UCSD-AML1 (cell line): ENCODE data around the gene COA8.

Experiments used
- DNase-seq: peaks from one replicate; lab custom pipeline; 2025; ENCODE audit not compliant: unreplicated experiment; lab: John Stamatoyannopoulos, UW

The COA8 gene

DNA sequence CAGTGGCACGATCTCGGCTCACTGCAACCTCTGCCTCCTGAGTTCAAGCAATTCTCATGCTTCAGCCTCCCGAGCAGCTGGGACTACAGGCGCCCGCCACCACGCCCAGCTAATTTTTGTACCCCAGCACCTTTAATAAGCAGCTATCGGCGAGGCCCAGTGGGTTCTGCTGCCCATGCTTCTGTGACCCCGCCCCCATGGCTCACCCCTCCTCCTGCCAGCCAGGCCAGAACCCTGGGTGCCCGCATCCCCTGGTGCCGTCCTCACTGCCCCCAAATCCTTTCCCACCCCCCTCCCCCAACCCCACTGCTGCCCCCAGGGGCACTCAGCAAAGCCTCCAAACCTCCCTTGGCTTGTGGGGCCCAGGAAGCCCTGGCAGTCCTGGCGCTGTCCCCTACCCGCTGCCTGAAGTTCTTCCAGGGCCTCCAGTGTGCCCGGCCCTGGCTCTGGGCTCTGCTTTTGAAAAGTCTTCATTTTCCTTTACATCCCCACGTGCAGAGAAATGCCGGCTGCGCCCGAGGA, 14.8 kb upstream of the COA8 start:
- no peak for DNase-seq

DNA sequence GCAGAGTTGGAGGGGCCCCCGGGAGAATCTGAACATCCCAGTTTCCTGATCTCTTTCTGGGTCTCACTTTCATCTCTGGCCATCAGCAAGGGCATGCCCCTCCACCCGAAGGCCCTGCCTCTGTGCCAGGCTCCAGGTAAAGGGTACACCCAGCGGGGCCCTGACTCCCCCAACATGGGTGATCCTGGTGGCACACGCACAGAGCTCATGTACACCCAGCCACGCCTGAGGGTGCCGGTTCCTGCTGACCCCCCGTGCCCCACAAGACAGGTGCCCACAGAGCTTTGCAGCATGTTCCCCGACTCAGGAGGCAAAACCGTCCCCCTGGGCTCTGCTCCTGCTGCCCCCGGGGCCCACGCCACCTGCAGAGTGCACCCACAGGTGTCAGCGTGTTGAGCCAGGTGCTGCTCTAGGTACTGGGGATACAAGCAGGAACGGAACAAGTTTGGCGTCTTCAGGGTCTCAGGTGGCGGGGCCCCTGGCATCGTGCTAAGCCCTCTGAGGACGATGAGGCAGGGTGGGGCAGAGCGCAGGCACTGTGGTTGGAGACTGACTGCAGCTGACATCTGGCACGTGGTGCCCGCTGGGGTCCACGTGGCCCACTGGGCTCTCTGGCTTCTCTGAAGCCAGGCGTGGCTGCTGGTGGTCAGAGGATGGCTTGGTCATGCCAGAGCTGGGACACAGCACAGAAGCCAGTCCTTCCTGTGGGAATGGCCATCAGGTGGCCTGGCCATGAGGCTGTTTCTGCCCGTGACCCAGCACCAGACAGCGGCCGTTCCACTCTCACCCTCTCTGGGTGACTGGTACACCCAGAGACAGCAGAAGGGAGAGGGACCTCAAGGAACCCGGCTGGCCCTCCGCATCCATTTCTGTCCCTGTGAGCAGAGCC, 14.1 kb upstream of the COA8 start:
- no peak for DNase-seq

DNA sequence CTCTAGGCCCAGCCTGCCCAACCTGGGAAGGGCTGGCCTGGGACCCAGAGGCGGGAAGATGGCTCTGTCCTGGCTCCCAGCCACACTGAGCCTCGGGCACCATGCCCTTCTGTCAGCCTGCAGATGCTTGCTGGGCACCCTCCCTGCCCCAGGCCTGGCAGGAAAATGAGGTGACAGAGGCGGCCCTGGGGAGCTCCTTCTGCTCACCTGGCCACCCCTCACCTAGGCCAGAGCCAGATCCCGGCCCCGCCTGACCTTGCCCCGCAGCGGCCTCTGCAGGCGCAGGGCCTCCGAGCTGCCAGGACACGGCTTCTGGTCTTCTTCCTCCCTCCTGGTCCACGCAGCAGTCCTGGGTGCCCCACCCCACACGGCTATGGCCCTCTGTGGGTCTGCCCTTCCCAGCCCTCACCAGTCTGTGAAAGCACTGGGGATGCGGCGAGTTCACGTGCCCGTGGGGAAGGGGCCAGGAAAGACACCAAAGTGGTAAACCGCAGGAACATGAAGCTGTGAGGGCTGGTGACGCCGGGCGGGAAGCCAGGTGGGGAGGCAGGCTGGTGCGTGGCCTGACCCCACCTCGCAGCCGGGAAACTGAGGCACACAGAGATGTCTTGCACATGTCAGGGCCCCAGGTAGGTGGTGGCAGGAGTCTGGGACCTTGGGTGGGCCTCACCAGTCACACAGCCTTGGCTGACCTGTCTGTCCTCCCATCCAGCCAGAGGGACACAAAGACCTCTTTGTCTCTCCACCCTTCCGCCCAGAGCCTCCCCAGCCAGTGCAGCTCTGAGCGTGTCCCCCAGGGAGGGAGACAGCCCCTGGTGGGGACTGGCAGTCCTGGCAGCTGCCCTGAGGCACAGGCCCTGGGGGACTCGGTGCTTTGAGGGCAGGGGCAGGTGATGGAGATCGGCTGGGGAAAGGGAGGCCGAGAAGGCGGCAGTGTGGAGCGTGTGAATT, 13.1 kb upstream of the COA8 start:
- DNase-seq, result no peak

DNA sequence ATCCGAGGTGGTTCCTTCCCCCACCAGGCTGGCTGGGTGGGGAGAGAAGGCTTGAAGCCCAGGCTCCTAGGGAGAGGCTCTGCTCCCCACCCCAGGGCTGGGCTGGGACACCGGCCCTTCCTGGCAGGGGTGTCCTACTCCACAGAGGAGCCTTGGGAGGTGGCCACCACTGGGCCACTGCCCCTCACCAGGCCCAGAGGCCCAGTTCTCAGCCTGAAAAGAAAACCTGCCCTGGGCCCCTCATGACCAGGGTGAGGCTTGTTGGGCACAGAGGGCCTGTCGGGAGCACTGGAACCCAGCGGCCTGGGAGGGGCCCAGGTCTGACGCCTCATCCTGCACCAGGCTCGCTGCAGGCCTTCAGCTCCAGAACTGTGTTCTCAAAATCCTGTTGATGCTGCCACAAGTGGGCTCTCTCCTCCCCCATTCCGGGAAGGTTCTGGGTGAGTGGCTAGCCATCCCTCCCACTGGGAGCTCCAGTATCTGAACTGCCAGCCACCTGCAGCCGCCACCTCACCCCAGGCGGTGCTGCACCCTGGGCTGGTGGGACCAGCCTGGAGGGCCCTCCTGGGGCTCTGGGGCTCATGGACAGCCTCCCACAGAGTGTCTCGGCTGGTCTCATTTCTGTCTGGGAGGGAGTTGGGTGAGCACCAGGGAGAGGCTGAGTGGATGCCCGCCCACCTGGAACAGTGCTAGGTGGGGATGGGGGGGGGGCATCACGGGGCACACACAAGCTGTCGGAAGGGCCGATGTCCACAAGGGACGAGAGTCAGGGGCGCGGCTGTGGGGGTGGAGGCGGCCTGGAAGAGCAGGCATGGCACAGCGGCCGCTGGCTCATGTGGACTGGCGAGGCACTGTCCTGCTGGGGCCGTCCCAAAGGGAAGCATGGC, 12.1 kb upstream of the COA8 start:
- no peak for DNase-seq

DNA sequence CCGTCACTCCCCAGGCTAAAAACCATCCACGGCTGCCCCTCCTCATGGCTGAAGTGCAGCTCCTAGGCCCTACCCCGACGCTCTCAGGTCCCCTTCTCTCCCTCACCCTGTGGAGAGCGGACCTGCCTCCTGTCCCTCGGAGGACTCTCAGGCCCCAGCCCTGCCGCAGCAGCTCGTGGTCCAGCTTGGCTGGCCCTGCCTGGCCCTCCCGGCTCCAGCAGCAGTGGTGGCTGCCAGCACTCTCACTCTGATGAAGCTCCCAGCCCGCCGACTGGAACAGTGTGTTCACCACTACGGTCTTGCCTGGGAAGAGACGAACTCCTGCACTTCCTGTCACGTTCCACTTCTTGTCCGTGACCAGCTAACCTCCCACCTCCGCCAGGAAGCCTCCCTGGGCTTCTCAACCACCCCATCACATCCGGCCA, 11.4 kb upstream of the COA8 start:
- peak; percentile 42 for DNase-seq

DNA sequence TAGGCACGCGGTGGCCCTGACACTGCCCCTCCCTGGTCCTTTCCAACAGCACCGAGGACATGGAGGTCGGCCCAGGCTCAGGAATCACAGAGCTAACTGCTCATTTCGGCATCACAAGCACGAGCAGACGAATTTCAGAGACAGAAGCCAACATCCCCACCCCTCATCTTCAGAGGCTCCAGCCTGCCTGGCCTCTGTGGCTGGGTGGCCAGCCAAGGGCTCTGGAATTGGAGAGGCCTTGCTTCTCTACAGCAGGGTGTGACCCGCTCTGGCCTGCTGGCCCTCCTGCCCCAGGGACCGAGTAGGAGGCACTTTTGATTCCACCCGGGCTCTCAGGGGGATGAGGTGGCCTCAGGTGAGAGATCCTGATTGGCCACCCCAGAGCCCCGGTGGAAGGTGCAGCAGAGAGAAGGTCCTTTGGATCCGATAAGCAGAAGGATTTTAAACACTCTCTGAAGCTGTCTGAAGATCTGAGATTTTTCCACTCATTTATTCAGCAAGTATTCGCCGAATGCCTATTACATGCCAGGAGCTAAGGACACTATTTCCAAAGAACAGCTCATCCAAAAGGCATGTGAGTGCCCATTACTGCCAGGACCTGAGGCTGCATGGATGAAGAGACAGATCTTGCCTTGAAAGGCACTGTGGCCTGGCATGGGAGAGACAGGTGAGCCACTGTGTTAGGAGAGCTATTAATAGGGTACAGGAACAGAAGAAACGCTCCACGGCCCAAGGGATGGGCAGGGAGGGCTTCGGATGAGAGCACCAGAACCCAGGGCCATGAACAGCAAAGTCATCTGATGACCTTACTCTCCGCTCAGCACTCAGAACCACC, 10.5 kb upstream of the COA8 start:
- no peak for DNase-seq

DNA sequence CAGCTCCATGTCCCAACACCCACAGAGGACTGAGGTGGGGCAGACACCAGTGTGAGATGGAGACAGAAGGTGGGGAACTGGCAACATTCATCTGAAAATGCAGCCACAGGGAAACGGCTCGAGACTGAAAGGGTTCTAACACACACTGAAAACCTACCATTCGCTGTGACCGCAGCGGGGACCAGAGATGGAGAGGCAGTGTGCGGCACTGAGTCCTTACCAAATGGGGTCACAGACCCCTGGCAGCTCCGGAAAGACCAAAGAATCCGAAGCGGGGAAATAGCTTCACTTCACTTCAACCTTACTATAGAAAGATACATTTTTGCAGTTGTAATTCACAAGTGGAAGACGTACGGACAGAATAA, 9.9 kb upstream of the COA8 start:
- DNase-seq, result no peak

DNA sequence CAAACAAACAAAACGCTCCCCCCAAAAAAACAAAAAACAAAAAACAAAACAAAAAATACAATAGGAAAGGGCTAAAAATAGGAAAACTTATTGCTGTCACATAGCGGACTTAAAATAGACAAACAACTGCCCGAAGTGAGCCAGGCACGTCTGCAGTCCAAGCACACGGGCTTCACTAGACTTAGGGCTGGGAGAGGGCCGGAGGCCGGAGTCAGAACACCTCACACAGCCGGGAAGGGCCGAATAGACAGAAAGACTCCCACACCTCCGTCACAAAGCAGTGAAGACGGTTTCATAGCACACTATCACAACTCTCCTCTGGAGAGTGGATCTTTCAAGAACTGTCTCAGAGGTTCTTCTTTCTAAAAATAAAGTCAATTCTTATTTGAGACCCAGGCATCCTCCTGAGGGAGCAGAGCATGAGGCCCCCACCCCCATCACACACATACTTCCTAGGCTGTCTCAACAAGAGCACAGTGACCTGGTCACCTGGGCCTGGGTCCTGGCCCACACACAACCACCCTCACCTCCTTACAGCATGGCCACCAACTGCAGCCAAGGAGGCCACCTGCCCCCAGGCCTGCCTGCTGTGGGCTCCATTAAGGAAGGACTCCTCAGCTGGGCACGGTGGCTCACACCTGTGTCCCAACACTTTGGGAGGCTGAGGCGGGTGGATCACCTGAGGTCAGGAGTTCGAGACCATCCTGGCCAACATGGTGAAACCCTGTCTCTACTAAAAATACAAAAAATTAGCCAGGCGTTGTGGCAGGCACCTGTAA, 7.0 kb upstream of the COA8 start:
- no peak for DNase-seq

DNA sequence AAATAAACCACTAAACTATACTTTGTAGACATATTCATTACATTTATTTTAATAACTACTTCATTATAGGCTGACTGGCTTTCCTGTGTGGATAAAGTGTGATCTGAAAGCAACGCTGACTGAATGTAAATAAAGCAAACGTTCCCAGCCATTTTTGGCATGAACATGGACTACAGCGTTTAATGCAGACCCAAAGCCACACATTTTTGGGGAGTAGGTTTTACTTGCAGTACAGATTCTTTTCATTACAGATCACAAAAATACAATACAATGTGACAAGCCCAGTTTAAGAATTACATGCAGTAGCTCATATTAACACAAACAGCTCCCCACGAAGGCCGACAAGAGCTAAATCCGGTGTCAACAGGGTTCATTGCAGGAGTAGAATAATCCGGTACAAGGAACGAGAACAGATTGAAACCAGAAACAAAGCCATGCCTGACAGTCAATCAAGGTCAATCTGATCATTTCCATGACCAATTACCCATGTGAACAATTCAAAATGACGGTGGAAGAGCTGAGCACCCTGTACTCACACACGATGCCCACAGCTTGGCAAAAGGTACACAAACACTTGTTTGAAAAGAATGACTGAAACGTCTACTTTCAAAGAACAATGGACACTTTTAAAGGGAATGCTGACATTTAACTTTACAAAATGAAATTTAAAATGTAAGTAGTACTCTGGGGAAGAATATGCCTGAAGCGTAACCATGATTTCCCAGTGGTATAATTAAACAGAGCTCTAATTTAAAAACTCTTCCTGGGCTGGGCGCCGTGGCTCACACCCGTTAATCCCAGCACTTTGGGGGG, 5.6 kb upstream of the COA8 start:
- no peak for DNase-seq

DNA sequence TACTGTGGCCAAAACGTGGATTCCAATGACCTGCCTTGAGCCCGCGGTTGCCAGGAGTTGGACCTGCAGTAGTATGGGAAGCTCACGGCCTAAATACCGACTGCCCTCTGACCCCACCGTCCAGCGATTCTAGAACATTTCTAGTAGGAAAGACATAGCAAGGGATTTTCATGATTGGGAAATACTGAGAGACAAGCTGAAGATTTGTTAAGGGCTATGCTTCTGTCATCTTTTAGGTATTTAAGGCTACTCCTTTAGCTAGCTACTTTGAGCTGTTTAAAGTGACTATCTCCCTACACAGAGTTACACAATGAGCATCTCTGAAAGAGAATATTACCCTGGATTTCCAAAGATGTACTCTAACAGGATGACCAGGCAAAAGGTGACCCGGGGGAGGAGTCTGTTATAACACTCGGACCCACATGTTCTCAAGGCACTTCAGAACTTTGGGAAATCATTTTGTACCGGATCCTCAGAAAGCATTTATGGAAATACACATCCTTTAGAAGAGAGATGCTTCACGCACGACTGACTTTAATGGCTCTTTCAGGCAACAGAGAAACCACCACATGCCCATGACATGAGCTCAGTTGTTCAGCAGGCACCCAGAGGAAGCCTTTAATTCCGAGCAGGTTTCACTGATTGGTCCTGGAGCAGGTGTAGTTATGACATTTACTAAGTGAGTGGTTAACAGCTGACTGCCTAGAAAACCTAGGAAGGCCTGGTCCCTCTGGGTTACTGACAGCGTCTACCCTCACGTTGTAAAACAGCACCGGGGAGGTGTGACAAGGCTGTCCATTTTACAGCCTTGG, 4.5 kb upstream of the COA8 start:
- DNase-seq, result no peak

DNA sequence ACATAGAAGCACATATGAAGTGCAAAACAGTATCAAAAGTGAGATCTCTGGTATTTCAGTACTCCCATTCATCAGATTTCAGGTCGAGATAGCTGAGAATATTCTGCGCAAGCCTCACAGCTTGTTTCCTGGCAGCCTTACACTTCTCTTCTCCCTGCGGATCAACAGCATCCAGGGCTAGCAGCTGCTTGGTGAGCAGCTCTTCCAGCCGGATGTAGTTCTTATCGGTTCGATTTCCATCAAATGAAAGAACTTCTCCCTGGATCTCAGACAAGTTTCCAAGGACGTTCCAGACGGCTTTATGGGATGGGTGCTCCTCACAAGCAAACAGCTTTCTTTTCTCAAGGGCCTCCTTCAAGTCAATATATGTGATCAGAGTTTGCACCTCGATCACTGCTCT, 3.0 kb upstream of the COA8 start:
- no peak for DNase-seq

DNA sequence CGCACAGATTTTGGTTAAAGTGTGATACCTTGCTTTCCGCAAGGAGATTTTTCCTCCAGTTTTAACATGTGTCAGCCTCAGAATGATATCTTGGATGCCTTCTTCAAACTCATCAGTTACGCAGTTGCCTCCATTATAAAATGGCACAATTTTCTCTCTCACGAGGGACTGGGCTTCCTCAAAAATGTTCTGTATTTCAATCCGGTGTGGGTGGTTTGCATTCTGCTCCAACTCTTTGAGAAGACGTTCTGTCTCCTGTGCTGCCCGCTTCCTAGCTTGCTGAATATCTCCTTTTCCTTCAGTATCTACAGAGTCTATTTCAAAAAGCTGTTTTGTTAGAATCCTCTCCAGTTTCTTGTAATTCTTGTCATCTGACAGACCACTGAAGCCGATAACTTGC, 2.1 kb upstream of the COA8 start:
- DNase-seq, result no peak

DNA sequence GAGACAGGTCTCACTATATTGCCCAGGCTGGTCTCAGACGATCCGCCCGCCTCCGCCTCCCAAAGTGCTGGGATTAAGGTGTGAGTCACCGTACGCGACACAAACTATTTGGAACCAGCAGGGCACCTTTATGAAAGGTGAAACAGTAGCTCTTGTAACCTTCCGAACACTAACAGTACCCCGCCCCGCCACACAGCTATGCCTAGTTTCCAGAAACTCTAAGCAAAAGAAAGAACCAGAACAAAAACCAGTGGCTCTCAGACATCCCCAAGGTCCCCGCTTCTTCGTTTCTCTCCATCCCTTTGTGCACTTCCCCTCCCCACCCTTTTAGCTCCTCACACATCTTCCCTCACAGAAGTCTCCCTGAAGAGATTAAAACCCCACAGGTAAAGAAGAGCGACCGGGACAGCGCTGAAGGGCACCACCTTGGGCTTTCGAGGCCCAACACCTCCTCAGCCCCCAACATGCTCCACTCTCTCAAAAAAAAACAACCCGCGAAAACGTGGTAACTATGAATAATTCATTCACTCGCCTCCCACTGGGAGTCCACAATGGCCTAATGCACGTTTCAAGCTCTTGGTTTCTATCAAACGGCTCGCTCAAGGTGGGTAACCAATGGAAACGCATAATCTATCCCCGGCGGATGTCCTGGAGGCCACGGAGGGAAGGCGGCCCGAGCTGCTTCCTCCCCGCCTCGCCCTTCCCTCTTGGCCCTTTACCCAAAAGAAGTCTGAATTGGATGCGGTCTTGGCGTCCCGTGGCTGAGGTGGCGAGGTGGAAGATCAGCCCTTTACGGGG, 1.2 kb upstream of the COA8 start:
- peak; percentile 76 for DNase-seq

DNA sequence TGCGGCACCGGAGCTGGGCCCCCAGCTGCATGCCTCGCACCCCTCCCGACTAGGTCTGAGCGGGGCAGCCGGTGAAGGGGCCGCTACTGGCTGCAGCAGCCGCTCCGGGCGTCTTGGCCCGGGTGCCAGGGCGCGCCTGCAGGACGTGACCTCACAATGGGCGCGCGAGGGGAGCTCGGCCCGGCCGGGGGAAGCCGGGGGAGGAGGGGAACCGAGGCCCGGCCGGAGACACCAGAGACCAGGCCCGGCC, 656 bp upstream of the COA8 start:
- no peak for DNase-seq

DNA sequence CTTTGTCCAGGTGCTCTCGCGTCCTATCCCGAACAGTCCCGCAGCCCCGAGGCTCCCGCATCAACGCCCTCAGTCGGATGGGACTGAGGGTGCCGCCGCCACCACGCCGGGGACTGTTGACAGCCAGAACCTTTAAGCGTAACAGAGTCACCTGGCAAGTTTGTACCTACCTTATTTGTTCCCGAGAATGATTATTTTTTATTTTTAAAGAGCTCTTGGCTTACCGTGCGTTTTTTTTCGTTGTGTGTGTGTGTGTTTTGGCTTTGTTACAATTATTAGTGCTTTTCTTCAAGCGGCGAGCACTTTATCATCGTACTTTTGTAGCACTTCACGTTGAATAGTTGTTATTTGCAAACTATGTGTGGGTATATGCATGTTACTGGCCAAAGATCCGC, 463 bp downstream of the COA8 start:
- DNase-seq, result no peak

DNA sequence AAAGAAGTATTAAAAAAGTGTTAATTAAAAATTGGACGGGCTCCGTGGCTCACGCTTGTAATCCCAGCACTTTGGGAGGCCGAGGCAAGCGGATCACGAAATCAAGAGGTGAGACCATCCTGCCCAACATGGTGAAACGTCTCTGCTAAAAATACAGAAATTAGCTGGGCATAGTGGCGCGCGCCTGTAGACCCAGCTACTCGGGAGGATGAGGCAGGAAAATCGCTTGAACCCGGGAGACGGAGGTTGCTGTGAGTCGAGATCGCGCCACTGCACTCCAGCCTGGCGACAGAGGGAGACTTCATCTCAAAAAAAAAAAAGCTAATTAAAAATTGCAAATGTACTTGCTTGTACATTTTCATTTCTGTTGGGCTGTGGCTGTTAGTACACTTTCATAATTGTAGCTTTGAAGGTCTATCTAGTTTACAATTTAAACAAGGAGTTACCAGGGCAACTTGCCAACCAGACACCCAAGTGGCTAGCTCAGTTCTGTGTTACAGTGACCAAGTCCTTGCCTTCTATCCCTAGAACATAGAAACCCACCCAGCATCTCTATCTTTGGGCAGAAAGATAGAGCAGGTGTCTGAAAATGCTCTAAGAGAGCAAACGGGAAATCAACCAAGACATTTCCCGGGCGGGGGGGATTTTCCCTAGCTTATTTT, 1.2 kb downstream of the COA8 start:
- DNase-seq, result no peak

DNA sequence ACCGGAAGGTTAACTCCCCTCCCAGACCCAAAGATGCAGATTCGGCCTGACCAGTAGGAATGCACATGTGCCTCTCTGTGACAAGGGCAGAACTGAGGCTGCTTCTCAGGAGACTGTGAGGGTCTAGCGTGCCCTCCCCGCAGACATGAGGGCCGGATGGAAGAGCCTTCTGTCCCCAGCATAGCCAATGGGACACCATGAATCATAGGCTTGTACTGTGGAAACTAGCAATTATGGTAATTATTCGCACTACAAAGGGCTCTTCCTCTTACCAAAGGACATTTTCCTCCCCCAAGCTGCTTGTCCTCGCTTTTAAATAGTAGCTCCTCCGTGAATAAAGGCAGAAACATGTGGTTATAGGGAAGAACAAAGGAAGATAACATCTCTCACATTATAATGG, 6.2 kb downstream of the COA8 start:
- DNase-seq, result no peak
